ENCODE measurements around the gene SUMF2. TPM values are rescaled to one million over a fixed set of nuclear protein-coding genes. Genes with fewer than 3 reads are reported as not detected.
"Not testable (repeated sequence)": the region's sequence is repeated elsewhere in the genome, so short reads cannot be mapped to it uniquely, and the experiment has no call there.

Gene SUMF2
- total RNA-seq, 4 donors from 2014 or later, result 93.4 to 481 (median 127) TPM

DNA sequence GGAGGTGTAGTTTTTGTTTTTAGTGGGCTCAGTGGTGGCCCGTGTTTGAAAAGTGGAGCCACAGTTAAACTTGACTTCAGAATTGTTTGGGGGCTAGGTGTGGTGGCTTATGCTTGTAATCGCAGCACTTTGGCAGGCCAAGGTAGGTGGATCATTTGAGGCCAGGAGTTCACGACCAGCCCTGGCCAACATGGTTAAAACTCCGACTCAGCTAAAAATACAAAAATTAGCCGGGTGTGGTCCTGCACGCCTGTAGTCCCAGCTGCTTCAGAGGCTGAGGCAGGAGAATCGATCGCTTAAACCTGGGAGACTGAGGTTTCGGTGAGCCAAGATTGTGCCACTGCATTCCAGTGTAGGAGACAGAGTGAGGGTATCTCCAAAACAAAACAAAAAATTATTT is 10.7 kb upstream of the SUMF2 start:
- no peaks in the 10 kb centered on the region for H3K27me3 ChIP-seq
- intact Hi-C loops (cut with DNase I; ENCODE audit: low total_unique reads), result no loop called here
- H3K9me3 ChIP-seq, result no peaks in the 10 kb centered on the region
- peaks cover 11 to 43% (median 23%) of the 10 kb centered on the region in 4 donors for H3K4me1 ChIP-seq
- peak overlapping the region in 1 of 4 donors; percentile 89 for H3K27ac ChIP-seq
- TF ChIP-seq, protein P1, sequence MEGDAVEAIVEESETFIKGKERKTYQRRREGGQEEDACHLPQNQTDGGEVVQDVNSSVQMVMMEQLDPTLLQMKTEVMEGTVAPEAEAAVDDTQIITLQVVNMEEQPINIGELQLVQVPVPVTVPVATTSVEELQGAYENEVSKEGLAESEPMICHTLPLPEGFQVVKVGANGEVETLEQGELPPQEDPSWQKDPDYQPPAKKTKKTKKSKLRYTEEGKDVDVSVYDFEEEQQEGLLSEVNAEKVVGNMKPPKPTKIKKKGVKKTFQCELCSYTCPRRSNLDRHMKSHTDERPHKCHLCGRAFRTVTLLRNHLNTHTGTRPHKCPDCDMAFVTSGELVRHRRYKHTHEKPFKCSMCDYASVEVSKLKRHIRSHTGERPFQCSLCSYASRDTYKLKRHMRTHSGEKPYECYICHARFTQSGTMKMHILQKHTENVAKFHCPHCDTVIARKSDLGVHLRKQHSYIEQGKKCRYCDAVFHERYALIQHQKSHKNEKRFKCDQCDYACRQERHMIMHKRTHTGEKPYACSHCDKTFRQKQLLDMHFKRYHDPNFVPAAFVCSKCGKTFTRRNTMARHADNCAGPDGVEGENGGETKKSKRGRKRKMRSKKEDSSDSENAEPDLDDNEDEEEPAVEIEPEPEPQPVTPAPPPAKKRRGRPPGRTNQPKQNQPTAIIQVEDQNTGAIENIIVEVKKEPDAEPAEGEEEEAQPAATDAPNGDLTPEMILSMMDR (IDR thresholded peaks at IDR 0.05), result no peak
- TF ChIP-seq POLR2A (IDR thresholded peaks at IDR 0.05), result no peak
- TF ChIP-seq POLR2AphosphoS5 (IDR thresholded peaks at IDR 0.05), result no peak
- no peak for TF ChIP-seq EP300 (IDR thresholded peaks at IDR 0.05; ENCODE audit: low read depth)
- no peak overlapping the region for H3K4me3 ChIP-seq
- no peak for DNase-seq
- WGBS, 2 donors (ENCODE audit: low coverage in 1 of 2), result 72 to 77% methylated on average over 5 to 9 of the region's 9 CpGs
- H3K36me3 ChIP-seq, result peaks cover 0 to 39% (median 16%) of the 10 kb centered on the region in 4 donors
- in situ Hi-C loops (cut with MboI; ENCODE audit: low pct_ligation_motif_present in 1 of 4, low pct_unique_long_range_greater_than_20kb in 1 of 4, low sequenced_read_pairs in 3 of 4), result no loop called here

DNA sequence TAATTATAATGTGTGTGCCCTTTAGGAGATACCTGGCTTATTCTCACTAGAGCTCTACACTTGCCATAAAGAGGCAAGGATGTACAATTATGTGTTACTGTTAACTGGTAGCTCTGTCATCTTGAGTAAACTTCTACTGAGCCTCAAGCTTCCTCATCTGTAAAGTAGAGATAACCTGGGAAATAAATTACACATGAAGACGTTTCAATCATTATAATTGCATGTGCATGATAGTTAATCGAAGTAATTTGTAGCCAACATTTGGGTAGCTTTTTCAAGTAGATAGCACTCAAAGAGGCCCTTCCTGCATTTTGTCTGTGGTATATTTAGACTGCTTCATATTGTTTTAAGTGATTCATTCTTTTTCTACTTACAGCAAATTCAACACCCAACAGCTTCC is 10.1 kb upstream of the SUMF2 start:
- 69 to 84% methylated on average over 2 of the region's 2 CpGs for WGBS, 2 donors (ENCODE audit: low coverage in 1 of 2)
- no peak for DNase-seq
- in situ Hi-C loops (cut with MboI; ENCODE audit: low pct_ligation_motif_present in 1 of 4, low pct_unique_long_range_greater_than_20kb in 1 of 4, low sequenced_read_pairs in 3 of 4), result no loop called here
- Histone ChIP-seq H3K27ac (no peak overlapping the region), H3K4me3 (no peak overlapping the region), H3K36me3 (peaks cover 0 to 45% (median 19%) of the 10 kb centered on the region in 4 donors), H3K4me1 (peaks cover 11 to 38% (median 23%) of the 10 kb centered on the region in 4 donors), H3K27me3 (no peaks in the 10 kb centered on the region), H3K9me3 (no peaks in the 10 kb centered on the region)
- TF ChIP-seq POLR2A (IDR thresholded peaks at IDR 0.05) (no peak), EP300 (IDR thresholded peaks at IDR 0.05; ENCODE audit: low read depth) (no peak), POLR2AphosphoS5 (IDR thresholded peaks at IDR 0.05) (no peak)
- TF ChIP-seq, protein P1 (IDR thresholded peaks at IDR 0.05), result no peak
- intact Hi-C loops (cut with DNase I; ENCODE audit: low total_unique reads), result no loop called here

DNA sequence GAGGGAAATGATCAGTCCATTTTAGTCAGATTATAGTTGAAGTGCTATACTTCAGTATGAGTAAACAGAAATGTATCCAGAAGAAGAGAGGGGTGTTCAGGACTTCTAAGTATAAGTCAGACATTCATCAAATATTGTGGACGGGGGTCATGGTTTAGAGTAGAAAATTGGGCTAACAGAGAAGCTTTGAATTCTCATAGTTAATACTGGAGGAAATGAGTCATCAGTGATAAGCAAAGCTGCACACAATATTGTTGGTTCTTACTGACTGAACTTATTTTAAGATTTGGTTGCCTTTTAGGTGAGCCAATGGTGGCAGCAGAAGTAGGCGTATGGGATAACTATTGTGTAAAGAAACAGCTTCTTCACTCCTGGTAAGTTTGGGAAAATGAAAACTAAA is 1.7 kb upstream of the SUMF2 start:
- Histone ChIP-seq H3K9me3 (no peaks in the 10 kb centered on the region), H3K27me3 (no peaks in the 10 kb centered on the region), H3K4me3 (no peak overlapping the region), H3K27ac (peak overlapping the region in 1 of 4 donors; percentile 91), H3K4me1 (peaks cover 4 to 16% (median 10%) of the 10 kb centered on the region in 4 donors), H3K36me3 (peaks cover 0 to 42% (median 22%) of the 10 kb centered on the region in 4 donors)
- in situ Hi-C loops (cut with MboI; ENCODE audit: low pct_ligation_motif_present in 1 of 4, low pct_unique_long_range_greater_than_20kb in 1 of 4, low sequenced_read_pairs in 3 of 4) (no loop called here), intact Hi-C loops (cut with DNase I; ENCODE audit: low total_unique reads) (no loop called here)
- no peak for DNase-seq
- no peak for TF ChIP-seq POLR2A (IDR thresholded peaks at IDR 0.05)
- no peak for TF ChIP-seq POLR2AphosphoS5 (IDR thresholded peaks at IDR 0.05)
- TF ChIP-seq, protein P1 (IDR thresholded peaks at IDR 0.05), result no peak
- TF ChIP-seq EP300 (IDR thresholded peaks at IDR 0.05; ENCODE audit: low read depth), result no peak
- WGBS, 2 donors (ENCODE audit: low coverage in 1 of 2), result 77 to 90% methylated on average over 2 of the region's 2 CpGs

DNA sequence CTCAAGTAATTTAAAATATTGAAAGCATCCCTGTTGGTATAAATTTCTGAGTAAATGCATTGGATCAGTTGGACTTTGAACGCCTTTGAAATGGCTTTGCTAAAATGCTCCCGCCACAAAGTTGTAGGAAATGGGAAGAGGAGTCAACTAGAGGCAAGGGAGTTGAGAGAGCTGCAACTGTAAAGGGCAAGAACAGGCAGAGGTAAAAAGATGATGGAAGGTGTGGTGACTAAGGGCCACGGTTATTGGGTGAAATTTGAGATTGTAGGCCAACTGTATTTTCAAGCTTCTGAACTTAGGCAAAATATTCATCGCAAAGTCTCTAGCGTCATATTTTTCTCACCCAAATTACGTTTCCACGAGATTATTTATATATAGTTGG is 595 bp upstream of the SUMF2 start:
- intact Hi-C loops (cut with DNase I; ENCODE audit: low total_unique reads), result no loop called here

DNA sequence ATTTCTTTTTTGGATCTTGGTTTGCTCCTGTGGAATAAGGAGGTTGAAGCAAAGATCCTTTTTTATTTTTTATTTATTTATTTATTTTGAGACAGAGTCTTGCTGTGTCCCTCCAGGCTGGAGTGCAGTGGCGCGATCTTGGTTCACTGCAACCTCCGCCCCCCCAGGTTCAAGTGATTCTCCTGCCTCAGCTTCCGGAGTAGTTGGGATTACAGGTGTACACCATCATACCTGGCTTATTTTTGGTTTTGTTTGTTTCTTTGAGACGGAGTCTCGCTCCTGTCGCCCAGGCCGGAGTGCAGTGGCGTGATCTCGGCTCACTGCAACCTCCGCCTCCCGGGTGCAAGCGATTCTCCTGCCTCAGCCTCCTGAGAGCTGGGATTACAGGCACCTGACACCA is 2.3 kb downstream of the SUMF2 start:
- intact Hi-C loops (cut with DNase I; ENCODE audit: low total_unique reads); DNase-seq: not testable (repeated sequence)
- WGBS, 2 donors (ENCODE audit: low coverage in 1 of 2), result 96 to 100% methylated on average over 5 to 13 of the region's 13 CpGs

More for the DNA sequence above, 595 bp upstream of the SUMF2 start:
- Histone ChIP-seq H3K27ac (peak overlapping the region; percentile 90 to 94 (median 92)), H3K36me3 (peaks cover 0 to 32% (median 16%) of the 10 kb centered on the region in 4 donors), H3K9me3 (no peaks in the 10 kb centered on the region), H3K4me3 (peak overlapping the region in 3 of 4 donors; percentile 58 to 72 (median 68)), H3K4me1 (peaks cover 4 to 16% (median 10%) of the 10 kb centered on the region in 4 donors), H3K27me3 (no peaks in the 10 kb centered on the region)
- no peak for DNase-seq
- in situ Hi-C loops (cut with MboI; ENCODE audit: low pct_ligation_motif_present in 1 of 4, low pct_unique_long_range_greater_than_20kb in 1 of 4, low sequenced_read_pairs in 3 of 4), result no loop called here
- TF ChIP-seq POLR2A (IDR thresholded peaks at IDR 0.05) (no peak), POLR2AphosphoS5 (IDR thresholded peaks at IDR 0.05) (no peak), EP300 (IDR thresholded peaks at IDR 0.05; ENCODE audit: low read depth) (no peak)
- TF ChIP-seq, protein P1 (IDR thresholded peaks at IDR 0.05), result no peak
- WGBS, 2 donors (ENCODE audit: low coverage in 1 of 2), result 60 to 67% methylated on average over 7 of the region's 7 CpGs

More for the DNA sequence above, 2.3 kb downstream of the SUMF2 start:
- H3K27ac ChIP-seq; H3K27me3 ChIP-seq; H3K4me3 ChIP-seq; H3K9me3 ChIP-seq; in situ Hi-C loops (cut with MboI; ENCODE audit: low pct_ligation_motif_present in 1 of 4, low pct_unique_long_range_greater_than_20kb in 1 of 4, low sequenced_read_pairs in 3 of 4): not testable (repeated sequence)
- Histone ChIP-seq H3K4me1 (peaks cover 4 to 16% (median 10%) of the 10 kb centered on the region in 4 donors), H3K36me3 (peaks cover 0 to 31% (median 11%) of the 10 kb centered on the region in 4 donors)

All from transverse colon (tissue), 4 donors.